GM19035 (cell line): Measurements from ENCODE around the gene ACOT9.
A peak's percentile ranks its signal among the peaks of the same experiment; 100 is the strongest.
"Not testable (repeated sequence)": the region's sequence is repeated elsewhere in the genome, so short reads cannot be mapped to it uniquely, and the experiment has no call there.

Experiments
- ATAC-seq: cut with Tn5 transposase; IDR thresholded peaks from one replicate; pipeline ENCODE4 v1.9.1; 2021; ENCODE audit not compliant: unreplicated experiment

The ACOT9 gene

GRCh38 chrX:23765868-23766267 lies 22.8 kb upstream of the ACOT9 start:
- ATAC-seq = no peak

- no peak for ATAC-seq
Measured at GRCh38 chrX:23765449-23765848, 22.4 kb upstream of the ACOT9 start.

- ATAC-seq = no peak
Measured at GRCh38 chrX:23764188-23764984, 21.3 kb upstream of the ACOT9 start.

- no peak for ATAC-seq
Measured at GRCh38 chrX:23759821-23760220, 16.7 kb upstream of the ACOT9 start.

GRCh38 chrX:23756165-23756564 lies 13.1 kb upstream of the ACOT9 start:
- peak; percentile 62 for ATAC-seq

GRCh38 chrX:23754664-23755063 lies 11.6 kb upstream of the ACOT9 start:
- ATAC-seq = no peak

- no peak for ATAC-seq
Measured at GRCh38 chrX:23752740-23753415, 9.8 kb upstream of the ACOT9 start.

GRCh38 chrX:23749576-23749975 lies 6.5 kb upstream of the ACOT9 start:
- no peak for ATAC-seq

- ATAC-seq = no peak
Measured at GRCh38 chrX:23749129-23749528, 6.1 kb upstream of the ACOT9 start.

- no peak for ATAC-seq
Measured at GRCh38 chrX:23745786-23746185, 2.7 kb upstream of the ACOT9 start.

- not testable (repeated sequence) for ATAC-seq
Measured at GRCh38 chrX:23743623-23743971, 521 bp upstream of the ACOT9 start.

- no peak for ATAC-seq
Measured at GRCh38 chrX:23742174-23742696, 841 bp downstream of the ACOT9 start.

GRCh38 chrX:23737413-23737812 lies 5.7 kb downstream of the ACOT9 start:
- no peak for ATAC-seq

GRCh38 chrX:23736030-23736429 lies 7.0 kb downstream of the ACOT9 start:
- no peak for ATAC-seq

- ATAC-seq = peak; percentile 76
Measured at GRCh38 chrX:23732704-23733103, 10.4 kb downstream of the ACOT9 start.

- no peak for ATAC-seq
Measured at GRCh38 chrX:23731951-23732350, 11.1 kb downstream of the ACOT9 start.

GRCh38 chrX:23729214-23729613 lies 13.9 kb downstream of the ACOT9 start:
- ATAC-seq = no peak

- ATAC-seq = no peak
Measured at GRCh38 chrX:23727206-23727605, 15.9 kb downstream of the ACOT9 start.

GRCh38 chrX:23726191-23726590 lies 16.9 kb downstream of the ACOT9 start:
- ATAC-seq = no peak

GRCh38 chrX:23720117-23720677 lies 22.9 kb downstream of the ACOT9 start:
- ATAC-seq = no peak

GRCh38 chrX:23705235-23705634 lies 37.8 kb downstream of the ACOT9 start:
- ATAC-seq = no peak

- no peak for ATAC-seq
Measured at GRCh38 chrX:23704673-23705206, 38.3 kb downstream of the ACOT9 start.
